GM12875 (cell line): ENCODE data around the gene TM4SF5.

Experiments used
- H3K4me3 ChIP-seq: one replicate; pipeline ENCODE4 v1.5.1; 2011; ENCODE audit warnings: low read depth, low read length, control low read depth
- TF ChIP-seq, protein P1 (sequence below): IDR thresholded peaks from 2 replicates; pipeline ENCODE4 v1.5.1; 2011; ENCODE audit warnings: low read depth, mild to moderate bottlenecking, control low read depth, inconsistent platforms, low read length, moderate library complexity, borderline replicate concordance; ENCODE audit not compliant: insufficient read depth

The TM4SF5 gene

DNA sequence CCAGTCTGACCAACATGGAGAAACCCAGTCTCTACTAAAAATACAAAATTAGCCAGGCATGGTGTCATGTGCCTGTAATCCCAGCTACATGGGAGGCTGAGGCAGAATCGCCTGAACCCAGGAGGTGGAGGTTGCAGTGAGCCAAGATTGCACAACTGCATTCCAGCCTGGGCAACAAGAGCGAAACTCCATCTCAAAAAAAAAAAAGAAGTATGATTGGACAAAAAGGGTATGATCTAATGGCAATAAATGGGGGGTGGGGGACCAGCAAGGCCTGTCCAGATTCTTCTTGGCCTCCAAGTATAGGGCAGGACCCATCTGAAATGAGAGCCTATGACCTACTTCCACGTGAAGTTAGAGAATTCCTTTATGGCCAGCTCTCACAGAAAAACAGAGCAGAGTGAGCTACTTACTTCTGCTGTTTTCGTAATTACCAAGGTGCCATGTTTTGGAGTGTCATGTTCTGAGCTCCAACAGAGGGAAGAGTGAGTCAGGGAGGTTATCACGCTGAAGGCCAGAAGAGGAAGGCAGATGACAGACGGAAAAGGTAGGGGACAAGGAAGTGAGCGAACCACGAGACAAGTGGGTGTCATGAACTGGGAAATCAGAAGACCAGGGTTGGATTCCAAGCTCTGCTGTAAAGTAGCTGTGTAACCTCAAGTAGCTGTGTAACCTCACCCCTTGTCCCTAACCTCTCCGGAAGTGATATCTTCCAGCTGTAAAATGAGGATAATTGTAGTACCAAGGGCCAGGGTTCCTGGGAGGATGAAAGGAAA is 35.6 kb upstream of the TM4SF5 start:
- TF ChIP-seq, protein P1, sequence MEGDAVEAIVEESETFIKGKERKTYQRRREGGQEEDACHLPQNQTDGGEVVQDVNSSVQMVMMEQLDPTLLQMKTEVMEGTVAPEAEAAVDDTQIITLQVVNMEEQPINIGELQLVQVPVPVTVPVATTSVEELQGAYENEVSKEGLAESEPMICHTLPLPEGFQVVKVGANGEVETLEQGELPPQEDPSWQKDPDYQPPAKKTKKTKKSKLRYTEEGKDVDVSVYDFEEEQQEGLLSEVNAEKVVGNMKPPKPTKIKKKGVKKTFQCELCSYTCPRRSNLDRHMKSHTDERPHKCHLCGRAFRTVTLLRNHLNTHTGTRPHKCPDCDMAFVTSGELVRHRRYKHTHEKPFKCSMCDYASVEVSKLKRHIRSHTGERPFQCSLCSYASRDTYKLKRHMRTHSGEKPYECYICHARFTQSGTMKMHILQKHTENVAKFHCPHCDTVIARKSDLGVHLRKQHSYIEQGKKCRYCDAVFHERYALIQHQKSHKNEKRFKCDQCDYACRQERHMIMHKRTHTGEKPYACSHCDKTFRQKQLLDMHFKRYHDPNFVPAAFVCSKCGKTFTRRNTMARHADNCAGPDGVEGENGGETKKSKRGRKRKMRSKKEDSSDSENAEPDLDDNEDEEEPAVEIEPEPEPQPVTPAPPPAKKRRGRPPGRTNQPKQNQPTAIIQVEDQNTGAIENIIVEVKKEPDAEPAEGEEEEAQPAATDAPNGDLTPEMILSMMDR: no peak
- H3K4me3 ChIP-seq: no peak overlapping the region

DNA sequence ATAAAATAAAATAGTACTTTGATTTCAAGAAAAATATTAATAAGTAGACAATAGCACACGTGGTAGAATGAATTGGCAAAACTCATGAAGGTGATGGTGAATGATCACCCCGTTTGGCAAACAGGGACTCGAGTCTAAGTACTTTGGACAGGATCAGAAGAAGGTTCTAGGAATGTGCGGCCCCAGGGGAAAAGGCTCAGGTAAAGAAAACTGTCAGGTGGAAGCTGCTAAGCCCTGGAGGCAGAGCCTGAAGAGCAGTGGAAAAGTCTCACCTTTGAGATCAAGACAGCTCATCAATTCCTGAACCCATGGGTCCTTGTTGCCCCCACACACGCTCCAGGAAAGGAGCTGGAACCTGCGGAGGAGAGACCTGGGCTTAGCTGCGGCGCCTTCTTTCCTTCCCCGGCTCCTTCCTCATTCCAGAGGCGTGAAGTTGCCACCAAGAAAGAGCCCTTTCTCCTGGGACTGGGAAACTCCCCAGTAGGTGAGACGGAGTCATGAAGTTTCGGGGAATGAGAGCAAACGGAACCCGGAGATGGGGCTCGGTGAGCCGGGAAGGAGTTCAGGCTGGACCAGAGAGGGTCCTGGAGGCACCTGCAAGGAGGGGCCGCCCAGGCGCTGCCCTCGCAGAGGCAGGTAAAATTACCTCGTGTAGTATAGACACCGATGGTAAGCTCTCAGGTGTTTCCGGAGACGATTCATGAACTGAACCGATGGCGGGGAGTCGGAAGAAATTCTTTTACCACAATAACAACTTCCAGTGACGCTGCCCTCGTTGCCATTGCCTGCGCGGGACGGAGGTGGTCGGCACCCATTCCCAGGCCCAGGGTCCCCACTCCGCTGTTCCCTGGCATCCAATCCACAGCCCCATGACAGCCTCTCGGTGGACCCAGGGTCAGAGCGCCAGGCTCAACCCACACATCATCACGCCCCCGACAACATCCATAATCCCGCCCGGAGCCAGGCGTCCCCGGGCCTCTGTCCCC is 33.3 kb upstream of the TM4SF5 start:
- H3K4me3 ChIP-seq: no peak overlapping the region
- TF ChIP-seq, protein P1: no peak

DNA sequence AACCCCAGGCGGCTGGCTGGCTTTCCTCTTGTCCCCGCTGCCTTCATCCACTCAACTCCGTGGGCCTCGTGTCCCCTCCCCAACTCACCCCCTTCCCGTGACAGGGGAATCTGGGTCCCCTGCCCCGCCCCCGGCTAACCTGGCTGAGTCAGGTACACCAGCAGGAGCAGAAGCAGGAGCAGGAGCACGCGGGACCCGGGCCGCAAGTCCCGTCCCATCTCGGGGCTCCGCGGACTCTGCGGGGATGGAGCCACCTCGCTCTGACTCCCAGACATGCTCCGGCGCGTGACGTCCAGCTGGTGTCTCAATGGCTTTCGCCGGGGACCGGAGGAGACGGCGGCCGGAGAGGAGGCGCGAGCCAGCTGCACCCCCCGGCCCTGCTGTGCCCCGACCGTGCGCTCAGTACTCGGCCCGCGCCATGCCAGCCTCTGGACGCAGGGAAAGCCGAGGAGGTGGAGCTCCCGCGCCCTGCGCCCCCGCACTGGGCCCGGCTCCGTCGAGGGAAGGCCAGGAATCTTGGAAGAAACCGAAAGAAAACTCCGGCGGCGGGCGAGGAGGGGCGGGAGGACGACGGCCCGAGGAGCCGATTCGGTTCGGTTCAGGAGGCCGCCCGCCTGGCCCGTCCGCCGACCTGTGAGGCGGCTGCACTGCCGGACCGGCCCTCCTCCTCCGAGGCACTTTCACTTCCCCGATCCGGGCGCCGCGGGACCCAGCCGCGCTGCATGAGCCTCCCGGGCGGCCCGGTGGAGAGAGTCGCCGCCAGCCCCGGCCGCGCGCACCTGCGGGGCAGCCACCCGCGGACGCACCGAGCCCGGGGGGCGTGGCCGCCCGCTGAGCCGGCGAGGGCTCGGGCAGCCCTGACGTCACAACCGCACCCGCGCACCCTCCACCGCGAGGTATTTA is 32.3 kb upstream of the TM4SF5 start, which contains the start of the genes CXCL16 and ZMYND15:
Gene CXCL16 (minus strand): TSS at position 807 of the 903 bp plus-strand sequence. CDS start 589 bp downstream, at position 218.
Gene ZMYND15 (plus strand): TSS at position 712 of the 903 bp plus-strand sequence. CDS start 716 bp downstream, outside the sequence.
- H3K4me3 ChIP-seq: peak within 1 kb of the TSS; percentile 63
- TF ChIP-seq, protein P1: no peak

DNA sequence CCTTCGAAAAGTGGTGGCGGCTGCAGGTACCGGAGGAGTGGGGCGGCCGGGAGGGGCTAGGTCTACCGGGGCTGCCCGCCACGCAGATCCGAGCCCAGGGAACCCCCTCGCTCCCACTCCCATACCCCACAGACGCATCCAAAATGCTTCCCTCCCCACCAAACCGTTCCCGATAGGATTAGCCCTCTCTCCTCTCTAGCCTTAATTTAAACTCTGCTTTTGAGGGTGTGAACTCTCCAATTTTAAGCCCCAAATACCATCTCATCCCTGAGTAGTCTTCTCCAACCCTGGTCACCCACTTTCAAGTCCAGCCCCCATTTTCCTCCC is 31.7 kb upstream of the TM4SF5 start:
- TF ChIP-seq, protein P1: no peak
- peak overlapping the region; percentile 63 for H3K4me3 ChIP-seq

DNA sequence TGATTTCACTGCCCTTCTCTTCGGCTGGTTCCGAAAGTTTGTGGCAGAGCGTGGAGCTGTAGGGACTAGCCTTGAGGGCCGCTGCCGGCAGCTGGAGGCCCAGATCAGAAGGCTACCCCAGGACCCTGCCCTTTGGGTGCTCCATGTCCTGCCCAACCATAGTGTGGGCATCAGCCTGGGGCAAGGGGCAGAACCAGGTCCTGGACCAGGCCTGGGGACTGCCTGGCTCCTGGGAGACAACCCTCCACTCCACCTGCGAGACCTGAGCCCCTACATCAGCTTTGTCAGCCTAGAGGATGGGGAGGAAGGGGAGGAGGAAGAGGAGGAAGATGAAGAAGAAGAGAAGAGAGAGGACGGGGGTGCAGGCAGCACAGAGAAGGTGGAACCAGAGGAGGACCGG is 31.1 kb upstream of the TM4SF5 start:
- TF ChIP-seq, protein P1: no peak
- H3K4me3 ChIP-seq: no peak overlapping the region

DNA sequence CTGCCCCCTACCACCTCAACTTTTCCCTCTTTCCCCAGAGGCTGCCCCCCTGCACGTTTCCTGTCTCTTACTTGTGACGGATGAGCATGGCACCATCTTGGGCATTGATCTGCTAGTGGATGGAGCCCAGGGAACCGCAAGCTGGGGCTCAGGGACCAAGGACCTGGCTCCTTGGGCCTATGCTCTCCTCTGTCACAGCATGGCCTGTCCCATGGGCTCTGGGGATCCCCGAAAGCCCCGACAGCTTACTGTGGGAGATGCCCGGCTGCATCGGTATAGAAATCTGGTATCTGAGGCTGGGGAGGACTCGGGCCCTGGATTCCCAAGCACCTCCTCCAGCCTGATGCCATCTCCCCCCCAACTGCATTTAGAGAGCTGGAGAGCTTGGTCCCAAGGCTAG is 30.1 kb upstream of the TM4SF5 start:
- TF ChIP-seq, protein P1: no peak

More for the DNA sequence above, 30.1 kb upstream of the TM4SF5 start:
- no peak overlapping the region for H3K4me3 ChIP-seq
